GM23338 (cell line): ENCODE measurements around the gene MMP26. TPM values are rescaled to one million over a fixed set of nuclear protein-coding genes. Genes with fewer than 3 reads are reported as not detected.

Source experiments
- ATAC-seq: fragments of 200-7000 bp; cut with Tn5 transposase; 3 replicates; pipeline ENCODE4 v1.9.1; 2020
- DNase-seq: peaks from one replicate; pipeline ENCODE4 v3.0.0-alpha.2; 2015; ENCODE audit warnings: low spot score
- H2AFZ ChIP-seq: fragments of 200-600 bp; sonication (generic); 2 replicates; pipeline ENCODE4 v1.8.0; 2016; ENCODE audit warnings: antibody characterized with exemption, mild to moderate bottlenecking, moderate library complexity
- H3F3A ChIP-seq: fragments of 200-600 bp; sonication (generic); replicated peaks from 2 replicates; pipeline ENCODE4 v1.8.0; 2017; ENCODE audit warnings: antibody characterized with exemption, mixed run types, low read depth
- H3K27ac ChIP-seq: fragments of 200-600 bp; sonication (generic); 2 replicates; pipeline ENCODE4 v1.6.1; 2016; ENCODE audit warnings: low read depth
- H3K27me3 ChIP-seq: fragments of 200-600 bp; sonication (generic); 2 replicates; pipeline ENCODE4 v1.8.0; 2016; ENCODE audit warnings: mild to moderate bottlenecking, mixed run types, moderate library complexity; ENCODE audit not compliant: insufficient read depth
- H3K36me3 ChIP-seq: fragments of 200-600 bp; sonication (generic); 2 replicates; pipeline ENCODE4 v1.8.0; 2016; ENCODE audit warnings: mild to moderate bottlenecking; ENCODE audit not compliant: insufficient read depth
- H3K4me1 ChIP-seq: fragments of 200-600 bp; sonication (generic); 2 replicates; pipeline ENCODE4 v1.8.0; 2016; ENCODE audit warnings: mild to moderate bottlenecking, moderate library complexity; ENCODE audit not compliant: insufficient read depth
- H3K4me2 ChIP-seq: fragments of 200-600 bp; sonication (generic); 2 replicates; pipeline ENCODE4 v1.7.1; 2017; ENCODE audit warnings: mixed run types
- H3K4me3 ChIP-seq: fragments of 200-600 bp; sonication (generic); 2 replicates; pipeline ENCODE4 v1.6.1; 2016; ENCODE audit warnings: mixed run types
- H3K79me2 ChIP-seq: fragments of 200-600 bp; sonication (generic); replicated peaks from 2 replicates; pipeline ENCODE4 v1.8.0; 2017; ENCODE audit warnings: mild to moderate bottlenecking; ENCODE audit not compliant: insufficient read depth
- H3K9me2 ChIP-seq: fragments of 200-600 bp; sonication (generic); 2 replicates; pipeline ENCODE4 v1.8.0; 2017; ENCODE audit not compliant: insufficient read depth
- H4K20me1 ChIP-seq: fragments of 200-600 bp; sonication (generic); replicated peaks from 2 replicates; pipeline ENCODE4 v1.8.0; 2017; ENCODE audit warnings: mild to moderate bottlenecking; ENCODE audit not compliant: insufficient read depth
- H3K27ac Mint-ChIP-seq: 2 replicates; pipeline ENCODE4 v1.8.0; 2020; ENCODE audit warnings: inconsistent platforms, mild to moderate bottlenecking, moderate library complexity, mixed read lengths
- H3K27me3 Mint-ChIP-seq: 3 replicates; pipeline ENCODE4 v1.8.0; 2022; ENCODE audit warnings: low read depth, mild to moderate bottlenecking, moderate library complexity, mixed read lengths, inconsistent platforms; ENCODE audit not compliant: insufficient read depth, poor library complexity
- H3K36me3 Mint-ChIP-seq: 3 replicates; pipeline ENCODE4 v1.8.0; 2021; ENCODE audit warnings: low read depth, mild to moderate bottlenecking, inconsistent platforms, moderate library complexity, mixed read lengths
- H3K4me1 Mint-ChIP-seq: 3 replicates; pipeline ENCODE4 v1.8.0; 2020; ENCODE audit warnings: mild to moderate bottlenecking, inconsistent platforms, mixed read lengths
- H3K4me3 Mint-ChIP-seq: 3 replicates; pipeline ENCODE4 v1.8.0; 2021; ENCODE audit warnings: moderate library complexity, mild to moderate bottlenecking, inconsistent platforms, mixed read lengths
- H3K9me3 Mint-ChIP-seq: 3 replicates; pipeline ENCODE4 v1.8.0; 2020; ENCODE audit warnings: moderate library complexity, mild to moderate bottlenecking, inconsistent platforms, mixed read lengths
- CREB1 ChIP-seq: fragments of 250-450 bp; sonication (Bioruptor Pico); IDR thresholded peaks from 2 replicates; pipeline ENCODE4 v1.5.0; 2020; ENCODE audit warnings: low read depth, mild to moderate bottlenecking, moderate library complexity
- CTCF ChIP-seq, 2 experiments: fragments of 200-600 bp in 1 of 2; sonication (generic) in 1 of 2; conservative IDR thresholded peaks; 2 replicates each; pipeline versions ENCODE4 v1.5.1 to v1.6.1; 2016 to 2017; ENCODE audit warnings: antibody characterized with exemption in 2 of 2, low read depth in 2 of 2, mild to moderate bottlenecking in 2 of 2, moderate library complexity in 1 of 2
- ETS1 ChIP-seq: IDR thresholded peaks from 2 replicates; pipeline ENCODE4 v1.6.1; 2016; ENCODE audit warnings: antibody characterized with exemption
- EZH2 ChIP-seq: fragments of 200-600 bp; sonication (generic); IDR thresholded peaks from one replicate; pipeline ENCODE4 v1.8.0; 2017; ENCODE audit warnings: antibody characterized with exemption, mild to moderate bottlenecking, low read depth; ENCODE audit not compliant: unreplicated experiment
- EZH2phosphoT487 ChIP-seq: fragments of 200-600 bp; sonication (generic); IDR thresholded peaks from one replicate; pipeline ENCODE4 v1.8.1; 2018; ENCODE audit warnings: antibody characterized with exemption; ENCODE audit not compliant: unreplicated experiment
- JUNB ChIP-seq: IDR thresholded peaks from one replicate; pipeline ENCODE4 v1.6.1; 2016; ENCODE audit warnings: antibody characterized with exemption; ENCODE audit not compliant: unreplicated experiment
- NANOG ChIP-seq: IDR thresholded peaks from 2 replicates; pipeline ENCODE4 v1.6.1; 2016; ENCODE audit warnings: antibody characterized with exemption, borderline replicate concordance
- POLR2AphosphoS5 ChIP-seq: IDR thresholded peaks from 2 replicates; pipeline ENCODE4 v1.6.1; 2016; ENCODE audit warnings: antibody characterized with exemption, low read depth
- REST ChIP-seq: IDR thresholded peaks from one replicate; pipeline ENCODE4 v1.6.1; 2018; ENCODE audit warnings: antibody characterized with exemption; ENCODE audit not compliant: unreplicated experiment
- STAT1 ChIP-seq: IDR thresholded peaks from one replicate; pipeline ENCODE4 v1.6.1; 2016; ENCODE audit warnings: antibody characterized with exemption; ENCODE audit not compliant: unreplicated experiment
- ZNF114 ChIP-seq: fragments of 250-450 bp; sonication (Bioruptor Pico); IDR thresholded peaks from 2 replicates; pipeline ENCODE4 v1.5.0; 2020; ENCODE audit warnings: mild to moderate bottlenecking, moderate library complexity
- ZNF331 ChIP-seq: fragments of 250-450 bp; sonication (Bioruptor Pico); IDR thresholded peaks from 2 replicates; pipeline ENCODE4 v1.5.0; 2020; ENCODE audit warnings: low read depth, mild to moderate bottlenecking, moderate library complexity
- ZNF462 ChIP-seq: fragments of 250-450 bp; sonication (Bioruptor Pico); IDR thresholded peaks from 2 replicates; pipeline ENCODE4 v1.5.0; 2020; ENCODE audit warnings: mild to moderate bottlenecking, moderate library complexity
- polyA plus RNA-seq: library from polyadenylated mRNA; unstranded; fragments of >200 nt; fragmentation: Nextera tagmentation; extraction: Ambion mirVana; gene quantifications from 2 replicates; pipeline ENCODE4 v1.2.1, GENCODE V29; 2016
- total RNA-seq: library from RNA; depleted of rRNA; stranded (reverse); fragments of >200 nt; shearing (Covaris generic); gene quantifications from 2 replicates; pipeline ENCODE4 v1.2.3, GENCODE V29; 2014

The MMP26 gene
- total and polyA plus RNA-seq, 2 experiments from 2014 or later = not detected

GRCh38 chr11:4673781-4674180 is 30.8 kb upstream of the MMP26 start (continued):
- no peak for TF ChIP-seq STAT1
- no peak for TF ChIP-seq JUNB
- no peak for TF ChIP-seq POLR2AphosphoS5

- DNase-seq = no peak
Observed at GRCh38 chr11:4677948-4678347, 26.6 kb upstream of the MMP26 start.

More at GRCh38 chr11:4677948-4678347, 26.6 kb upstream of the MMP26 start:
- Mint-ChIP-seq H3K4me3 (no peak overlapping the region), H3K36me3 (no peaks in the 10 kb centered on the region), H3K4me1 (no peaks in the 10 kb centered on the region; the same call in 2 of the 3 replicates), H3K27ac (no peak overlapping the region), H3K9me3 (no peaks in the 10 kb centered on the region), H3K27me3 (peaks cover 3% of the 10 kb centered on the region)
- no peak overlapping the region for H2AFZ ChIP-seq
- H4K20me1 ChIP-seq = no peaks in the 10 kb centered on the region
- no peak overlapping the region for H3K27ac ChIP-seq
- no peak overlapping the region for H3K4me3 ChIP-seq
- ATAC-seq = no peak
- TF ChIP-seq ZNF331 (CRISPR knock-in tag) (no peak), ZNF462 (CRISPR knock-in tag) (no peak), ZNF114 (no peak), EZH2 (no peak), NANOG (no peak), REST (no peak), STAT1 (no peak), CTCF (conservative IDR thresholded peaks at IDR 0.05; ENCODE audit: low read depth in 2 of 2) (no peak), ETS1 (no peak), POLR2AphosphoS5 (no peak), EZH2phosphoT487 (no peak), JUNB (no peak), CREB1 (CRISPR knock-in tag) (no peak)
- no peaks in the 10 kb centered on the region for H3K79me2 ChIP-seq
- H3K4me1 ChIP-seq = no peaks in the 10 kb centered on the region
- H3K4me2 ChIP-seq = no peak overlapping the region
- H3F3A ChIP-seq = no peaks in the 10 kb centered on the region
- no peaks in the 10 kb centered on the region for H3K27me3 ChIP-seq
- no peaks in the 10 kb centered on the region for H3K36me3 ChIP-seq
- no peaks in the 10 kb centered on the region for H3K9me2 ChIP-seq
